BE2C (cell line): ENCODE measurements around the gene TMEM120A.
A peak's percentile ranks its signal among the peaks of the same experiment; 100 is the strongest.
"Not testable (repeated sequence)": the region's sequence is repeated elsewhere in the genome, so short reads cannot be mapped to it uniquely, and the experiment has no call there.

Experiments
- DNase-seq: peaks from one replicate; pipeline ENCODE4 v3.0.0-alpha.2; 2020
- H3K27me3 ChIP-seq: fragments of 250-450 bp; sonication (Bioruptor Pico); 2 replicates; pipeline ENCODE4 v1.5.1; 2020; ENCODE audit warnings: mild to moderate bottlenecking
- H3K36me3 ChIP-seq: fragments of 250-450 bp; sonication (Bioruptor Pico); 2 replicates; pipeline ENCODE4 v1.5.1; 2020; ENCODE audit warnings: mild to moderate bottlenecking
- H3K4me1 ChIP-seq: fragments of 250-450 bp; sonication (Bioruptor Pico); 2 replicates; pipeline ENCODE4 v1.5.1; 2020
- H3K4me3 ChIP-seq: 2 replicates; pipeline ENCODE4 v1.5.1; 2011; ENCODE audit warnings: low read depth, low read length
- H3K9me3 ChIP-seq: fragments of 250-450 bp; sonication (Bioruptor Pico); 2 replicates; pipeline ENCODE4 v1.5.1; 2020
- CTCF ChIP-seq: IDR thresholded peaks from 2 replicates; pipeline ENCODE4 v1.5.1; 2012; ENCODE audit warnings: mild to moderate bottlenecking, low read depth, low read length

Gene TMEM120A

GRCh38 chr7:76022026-76022780 is 27.8 kb upstream of the TMEM120A start:
- no peaks in the 10 kb centered on the region for H3K4me1 ChIP-seq
- no peaks in the 10 kb centered on the region for H3K27me3 ChIP-seq
- no peak overlapping the region for H3K4me3 ChIP-seq
- no peak for TF ChIP-seq CTCF
- peaks cover 3% of the 10 kb centered on the region; the same call in 1 of the 2 replicates for H3K36me3 ChIP-seq
- DNase-seq = no peak
- no peaks in the 10 kb centered on the region for H3K9me3 ChIP-seq

GRCh38 chr7:76020031-76020714 is 25.8 kb upstream of the TMEM120A start:
- peak; percentile 78 for DNase-seq
- peak; percentile 93 for TF ChIP-seq CTCF
- H3K9me3 ChIP-seq = no peaks in the 10 kb centered on the region
- no peaks in the 10 kb centered on the region for H3K27me3 ChIP-seq
- no peak overlapping the region for H3K4me3 ChIP-seq
- peaks cover 3% of the 10 kb centered on the region; the same call in 1 of the 2 replicates for H3K36me3 ChIP-seq
- H3K4me1 ChIP-seq = no peaks in the 10 kb centered on the region

- not testable (repeated sequence) for H3K9me3 ChIP-seq, H3K27me3 ChIP-seq, DNase-seq, H3K4me3 ChIP-seq, H3K36me3 ChIP-seq, H3K4me1 ChIP-seq
Measured at GRCh38 chr7:76018520-76018919, 24.1 kb upstream of the TMEM120A start.

- H3K36me3 ChIP-seq = peaks cover 3% of the 10 kb centered on the region; the same call in 1 of the 2 replicates
- no peaks in the 10 kb centered on the region for H3K27me3 ChIP-seq
- no peak overlapping the region for H3K4me3 ChIP-seq
- no peak for DNase-seq
- no peaks in the 10 kb centered on the region for H3K4me1 ChIP-seq
- H3K9me3 ChIP-seq = no peaks in the 10 kb centered on the region
- no peak for TF ChIP-seq CTCF
Measured at GRCh38 chr7:76016191-76016947, 22.0 kb upstream of the TMEM120A start.

GRCh38 chr7:76011442-76011861 is 17.1 kb upstream of the TMEM120A start:
- DNase-seq = no peak
- Histone ChIP-seq H3K4me3 (no peak overlapping the region), H3K27me3 (no peaks in the 10 kb centered on the region), H3K36me3 (no peaks in the 10 kb centered on the region), H3K9me3 (no peaks in the 10 kb centered on the region), H3K4me1 (no peaks in the 10 kb centered on the region)
- TF ChIP-seq CTCF = no peak

GRCh38 chr7:76009672-76010600 is 15.5 kb upstream of the TMEM120A start:
- no peaks in the 10 kb centered on the region for H3K36me3 ChIP-seq
- no peak for DNase-seq
- H3K4me1 ChIP-seq = no peaks in the 10 kb centered on the region
- TF ChIP-seq CTCF = no peak
- H3K9me3 ChIP-seq = no peaks in the 10 kb centered on the region
- H3K4me3 ChIP-seq = no peak overlapping the region
- no peaks in the 10 kb centered on the region for H3K27me3 ChIP-seq
